K562 (cell line): ENCODE data around the gene PDGFA. TPM values are rescaled to one million over a fixed set of nuclear protein-coding genes. Genes with fewer than 3 reads are reported as not detected.

Source experiments
- ATAC-seq: fragments of 200-7000 bp; cut with Tn5 transposase; 3 replicates; pipeline ENCODE4 v1.9.1; 2020; ENCODE audit warnings: moderate library complexity
- BruUV-seq: library from RNA; stranded (reverse); fragments of 400-500 nt; replicated peaks from 2 replicates; lab custom pipeline; 2021; lab: Mats Ljungman, UMichigan
- CTCF ChIA-PET: fragments of 300-600 bp; formaldehyde crosslinking; extraction: SDS; loops from one replicate; lab custom pipeline; 2021; ENCODE audit warnings: low intra/inter-chr PET ratio; lab: Yijun Ruan, JAX
- POLR2A ChIA-PET: fragments of 300-600, 350-650 bp; sonication (Branson Sonifier 250); formaldehyde crosslinking; extraction: SDS; loops from one replicate; lab custom pipeline; 2021; ENCODE audit warnings: antibody characterized with exemption, inconsistent platforms; lab: Yijun Ruan, JAX
- DNase-seq, 4 experiments: peaks; one replicate each; pipeline versions ENCODE4 v3.0.0 to v3.0.0-alpha.2; 2011 to 2018; ENCODE audit warnings: low spot score in 3 of 4, mixed read lengths in 3 of 4; ENCODE audit errors: extremely low read depth in 1 of 4
- FAIRE-seq: peaks from 2 replicates; lab custom pipeline; 2011; peaks lifted over from hg19 to GRCh38; lab: Jason Lieb, UNC
- H2AFZ ChIP-seq: 2 replicates; pipeline ENCODE4 v1.6.0; 2011; ENCODE audit warnings: low read depth, low read length, control low read depth, inconsistent platforms
- H3K27ac ChIP-seq: fragments of 200-600 bp; 3 replicates; pipeline ENCODE4 v1.8.0; 2011; ENCODE audit warnings: low read depth, mild to moderate bottlenecking, control low read depth, inconsistent platforms, low read length, moderate library complexity, mixed read lengths; ENCODE audit errors: extremely low read depth
- H3K27me3 ChIP-seq, 2 experiments: fragments of 300-600 bp in 1 of 2; 2 replicates in 1 of 2; 3 replicates in 1 of 2; pipeline versions ENCODE4 v1.6.0 to v1.8.0; 2011; ENCODE audit warnings: inconsistent platforms in 2 of 2, low read length in 2 of 2, mild to moderate bottlenecking in 1 of 2, mixed read lengths in 1 of 2, moderate library complexity in 1 of 2; ENCODE audit not compliant: control insufficient read depth in 2 of 2, insufficient read depth in 2 of 2
- H3K36me3 ChIP-seq: fragments of 300-600 bp; 3 replicates; pipeline ENCODE4 v1.8.0; 2011; ENCODE audit warnings: mild to moderate bottlenecking, low read length, inconsistent platforms; ENCODE audit not compliant: control insufficient read depth, insufficient read depth
- H3K4me1 ChIP-seq, 2 experiments: fragments of 200-600 bp in 1 of 2; replicated peaks in 1 of 2; 2 replicates in 1 of 2; 3 replicates in 1 of 2; pipeline versions ENCODE4 v1.5.1 to v1.8.0; 2011; ENCODE audit warnings: inconsistent platforms in 2 of 2, low read length in 2 of 2, mild to moderate bottlenecking in 1 of 2, mixed read lengths in 1 of 2, moderate library complexity in 1 of 2; ENCODE audit not compliant: control insufficient read depth in 2 of 2, insufficient read depth in 2 of 2
- H3K4me2 ChIP-seq: 2 replicates; pipeline ENCODE4 v1.6.1; 2011; ENCODE audit warnings: low read length, control low read depth, inconsistent platforms, mixed read lengths; ENCODE audit not compliant: insufficient read depth
- H3K4me3 ChIP-seq: fragments of 200-600 bp; sonication (generic), shearing (Covaris generic); 2 replicates; pipeline ENCODE4 v1.5.1; 2016; ENCODE audit warnings: control low read depth, inconsistent platforms
- H3K79me2 ChIP-seq: fragments of 200-600 bp; 3 replicates; pipeline ENCODE4 v1.8.0; 2011; ENCODE audit warnings: low read length, inconsistent platforms; ENCODE audit not compliant: control insufficient read depth, insufficient read depth
- H3K9ac ChIP-seq, 2 experiments: 2 replicates each; pipeline versions ENCODE4 v1.6.0 to v1.6.1; 2011; ENCODE audit warnings: low read depth in 2 of 2, low read length in 2 of 2, control low read depth in 1 of 2, inconsistent platforms in 1 of 2, mild to moderate bottlenecking in 1 of 2, mixed read lengths in 1 of 2; ENCODE audit not compliant: insufficient read depth in 1 of 2
- H3K9me1 ChIP-seq: one replicate; pipeline ENCODE4 v1.6.0; 2011; ENCODE audit warnings: inconsistent platforms, mild to moderate bottlenecking, low read length, moderate library complexity; ENCODE audit not compliant: control insufficient read depth, insufficient read depth
- H3K9me3 ChIP-seq: replicated peaks from 2 replicates; pipeline ENCODE4 v1.5.1; 2011; ENCODE audit warnings: low read depth, low read length, inconsistent platforms; ENCODE audit not compliant: control insufficient read depth, insufficient read depth
- H4K20me1 ChIP-seq: replicated peaks from 2 replicates; pipeline ENCODE4 v1.6.1; 2011; ENCODE audit warnings: low read length, inconsistent platforms, mixed read lengths; ENCODE audit not compliant: control insufficient read depth, insufficient read depth
- BHLHE40 ChIP-seq: IDR thresholded peaks from 2 replicates; pipeline ENCODE4 v1.6.1; 2011; ENCODE audit warnings: low read length, improper control_type of control experiment
- MAX ChIP-seq: sonication (generic); formaldehyde crosslinking; IDR thresholded peaks from 2 replicates; pipeline ENCODE4 v1.9.0; 2022; ENCODE audit warnings: mild to moderate bottlenecking, missing genetic modification reagents
- POLR2B ChIP-seq: fragments of 450-650 bp; IDR thresholded peaks from 2 replicates; pipeline ENCODE4 v1.6.1; 2018; ENCODE audit warnings: low read depth; ENCODE audit not compliant: partially characterized antibody
- SPI1 ChIP-seq: IDR thresholded peaks from 2 replicates; pipeline ENCODE4 v1.6.1; 2011; ENCODE audit warnings: low read depth, low read length, control low read depth, borderline replicate concordance
- ZEB2 ChIP-seq: fragments of 450-650 bp; IDR thresholded peaks from 2 replicates; pipeline ENCODE4 v1.6.1; 2016
- ZKSCAN8 ChIP-seq: fragments of 200-800 bp; sonication (Bioruptor generic); IDR thresholded peaks from 2 replicates; pipeline ENCODE4 v1.6.1; 2016; ENCODE audit warnings: missing genetic modification characterization, missing compliant biosample characterization
- whole genome bisulfite sequencing: fragments of 100-300 bp; shearing (Covaris generic); methylation state at CpG from one replicate; pipeline ENCODE4 v1.1.6; 2016; ENCODE audit warnings: low coverage, mixed read lengths; ENCODE audit not compliant: insufficient coverage; ENCODE audit errors: missing lambda C conversion rate; 5-methylcytosine and 5-hydroxymethylcytosine counted together
- in situ Hi-C: fragments of 300-500 bp; cut with MboI; formaldehyde crosslinking; loops from 4 replicates; pipeline ENCODE4 v1.15.0; 2018; ENCODE audit warnings: inconsistent platforms, mixed read lengths
- intact Hi-C: fragments of 100-400 bp; cut with micrococcal nuclease; formaldehyde crosslinking; loops from 2 replicates; pipeline ENCODE4 v1.14.2; 2022
- polyA plus RNA-seq, 8 experiments: library from polyadenylated mRNA; depleted of rRNA in 4 of 8; stranded (reverse) in 5 of 8; unstranded in 3 of 8; fragments of >200 nt; fragmentation: Nextera tagmentation in 2 of 8; fragmentation: Illumina TruSeq in 1 of 8; extraction: Ambion mirVana in 2 of 8; extraction: Trizol in 1 of 8; gene quantifications; 2 replicates each; pipeline versions ENCODE4 v1.2.1 to v1.2.3, GENCODE V29; 2011 to 2014; ENCODE audit warnings: inconsistent platforms in 1 of 8, missing spikeins in 1 of 8
- total RNA-seq, 7 experiments: library from RNA; depleted of rRNA in 6 of 7; stranded (reverse); fragments of >200 nt in 6 of 7; fragmentation: Illumina TruSeq in 2 of 7; extraction: Trizol in 2 of 7; gene quantifications; 2 replicates each; pipeline versions ENCODE4 v1.2.1 to v1.2.3, GENCODE V29; 2011 to 2021; ENCODE audit warnings: low replicate concordance in 1 of 7

PDGFA gene
- total and polyA plus RNA-seq, 9 of the 15 experiments (the other 6 are each of a cell fraction or from before 2014, with no cell fraction given) = 2.5 to 10.2 (median 4.6) TPM

GRCh38 chr7:497346-497745, 22.3 kb downstream of the PDGFA start:
- H3K27ac ChIP-seq = no peak overlapping the region

GRCh38 chr7:496528-497295, 22.9 kb downstream of the PDGFA start:
- ChIA-PET CTCF (no interaction called here), POLR2A (interaction anchor here (0.7 kb wide), 1 partner anchor 118 kb away, joined by 3 read pairs; no protein-coding TSS in a partner anchor)
- Histone ChIP-seq H3K4me2 (no peak overlapping the region), H2AFZ (no peak overlapping the region), H3K9me3 (no peaks in the 10 kb centered on the region), H3K79me2 (no peaks in the 10 kb centered on the region), H3K9me1 (no peaks in the 10 kb centered on the region), H3K4me1 (peaks cover 0 to 24% of the 10 kb centered on the region in 2 experiments; a peak in 2 of 5 replicates), H3K27me3 (peaks cover 0 to 7% of the 10 kb centered on the region in 2 experiments; a peak in 2 of 5 replicates), H3K4me3 (no peak overlapping the region), H3K9ac (peak overlapping the region in 1 of 2 experiments; percentile 28; a peak in 1 of 4 replicates), H4K20me1 (no peaks in the 10 kb centered on the region), H3K36me3 (peaks cover 6% of the 10 kb centered on the region; the same call in 1 of the 3 replicates), H3K27ac (no peak overlapping the region)
- in situ Hi-C loops (no loop called here), intact Hi-C loops (no loop called here)
- TF ChIP-seq ZKSCAN8 (CRISPR knock-in tag) = no peak
- no peak for TF ChIP-seq POLR2B
- TF ChIP-seq SPI1 = peak; percentile 22; the same call in 1 of the 2 replicates
- WGBS = 51% methylated on average over 24 of the region's 24 CpGs
- FAIRE-seq (no peak), ATAC-seq (no peak), DNase-seq (no peak)
- no TSS peak for BruUV-seq

More at GRCh38 chr7:497346-497745, 22.3 kb downstream of the PDGFA start:
- FAIRE-seq (peak; percentile 42), ATAC-seq (no peak)
- H3K9me3 ChIP-seq = no peaks in the 10 kb centered on the region
- in situ Hi-C loops = no loop called here
- CTCF ChIA-PET = no interaction called here
- peaks cover 6% of the 10 kb centered on the region; the same call in 1 of the 3 replicates for H3K36me3 ChIP-seq
- no peaks in the 10 kb centered on the region for H4K20me1 ChIP-seq
- 74% methylated on average over 10 of the region's 13 CpGs for WGBS
- H3K27me3 ChIP-seq = peaks cover 0 to 6% of the 10 kb centered on the region in 2 experiments; a peak in 2 of 5 replicates
- no peak overlapping the region for H3K4me3 ChIP-seq
- no TSS peak for BruUV-seq
- H3K4me1 ChIP-seq = peaks cover 0 to 23% of the 10 kb centered on the region in 2 experiments; a peak in 2 of 5 replicates
- H3K9ac ChIP-seq = no peak overlapping the region
- H3K4me2 ChIP-seq = no peak overlapping the region
- H2AFZ ChIP-seq = no peak overlapping the region
- TF ChIP-seq BHLHE40 (0 out of 2 replicates have a peak, but pooled peaks have one; percentile 5), ZEB2 (no peak), MAX (no peak)
- TF ChIP-seq, all 486 proteins: peak for 1
- no peaks in the 10 kb centered on the region for H3K9me1 ChIP-seq
- intact Hi-C loops = no loop called here
- POLR2A ChIA-PET = no interaction called here
- H3K79me2 ChIP-seq = no peaks in the 10 kb centered on the region
- no peak for DNase-seq
